Right hindlimb (tissue), 1 donor: Measurements from ENCODE around the gene ECM1.

Experiments
- DNase-seq: peaks from one replicate; pipeline ENCODE4 v3.0.0-alpha.2; 2018

ECM1 gene

GRCh38 chr1:150546294-150546937 lies 38.5 kb downstream of the ECM1 start:
- no peak for DNase-seq

GRCh38 chr1:150548324-150548631 lies 40.4 kb downstream of the ECM1 start:
- no peak for DNase-seq

GRCh38 chr1:150548632-150549495 lies 41.0 kb downstream of the ECM1 start, which contains the start of gene ADAMTSL4:
ADAMTSL4 (plus strand) TSS chr1:150549408; CDS start chr1:150552289, 2,881 bp downstream.
- DNase-seq: peak; percentile 87

- peak; percentile 54 for DNase-seq
These were observed 41.8 kb downstream of the ECM1 start for GRCh38 chr1:150549496-150550221.

GRCh38 chr1:150550222-150551050 lies 42.5 kb downstream of the ECM1 start:
- DNase-seq: peak; percentile 83

- no peak for DNase-seq
These were observed 43.3 kb downstream of the ECM1 start for GRCh38 chr1:150551051-150551783.

- DNase-seq: no peak
These were observed 43.8 kb downstream of the ECM1 start for GRCh38 chr1:150551784-150552127.

GRCh38 chr1:150552128-150552910 lies 44.4 kb downstream of the ECM1 start:
- peak; percentile 87 for DNase-seq

- DNase-seq: no peak
These were observed 45.0 kb downstream of the ECM1 start for GRCh38 chr1:150552911-150553289.

GRCh38 chr1:150553392-150554085 lies 45.6 kb downstream of the ECM1 start:
- no peak for DNase-seq

- no peak for DNase-seq
These were observed 46.2 kb downstream of the ECM1 start for GRCh38 chr1:150554086-150554452.

GRCh38 chr1:150555198-150555970 lies 47.5 kb downstream of the ECM1 start:
- no peak for DNase-seq

- no peak for DNase-seq
These were observed 48.3 kb downstream of the ECM1 start for GRCh38 chr1:150555971-150556865.

- peak; percentile 23 for DNase-seq
These were observed 49.2 kb downstream of the ECM1 start for GRCh38 chr1:150557065-150557600.

GRCh38 chr1:150557813-150558212 lies 49.9 kb downstream of the ECM1 start:
- DNase-seq: peak; percentile 20

- peak; percentile 18 for DNase-seq
These were observed 50.4 kb downstream of the ECM1 start for GRCh38 chr1:150558303-150558704.

- DNase-seq: peak; percentile 38
These were observed 51.1 kb downstream of the ECM1 start for GRCh38 chr1:150558761-150559655.

GRCh38 chr1:150559656-150560010 lies 51.7 kb downstream of the ECM1 start:
- DNase-seq: peak; percentile 36
